OCI-LY3 (cell line): ENCODE data around the gene TUBB.

ENCODE experiments used
- CTCF ChIP-seq: fragments of 200-600, 300-600 bp; sonication (generic); IDR thresholded peaks from 2 replicates; pipeline ENCODE4 v1.5.1; 2014; ENCODE audit warnings: antibody characterized with exemption, low read length, low read depth
- EZH2phosphoT487 ChIP-seq: fragments of 200-600 bp; shearing (Covaris generic); IDR thresholded peaks from 2 replicates; pipeline ENCODE4 v1.6.1; 2018; ENCODE audit warnings: antibody characterized with exemption, mixed run types, low read depth

GRCh38 chr6:30683980-30684338 lies 36.2 kb upstream of the TUBB start:
- no peak for TF ChIP-seq EZH2phosphoT487
- TF ChIP-seq CTCF: no peak
